Measurements from ENCODE around the gene SPTSSA.

Gene SPTSSA

DNA sequence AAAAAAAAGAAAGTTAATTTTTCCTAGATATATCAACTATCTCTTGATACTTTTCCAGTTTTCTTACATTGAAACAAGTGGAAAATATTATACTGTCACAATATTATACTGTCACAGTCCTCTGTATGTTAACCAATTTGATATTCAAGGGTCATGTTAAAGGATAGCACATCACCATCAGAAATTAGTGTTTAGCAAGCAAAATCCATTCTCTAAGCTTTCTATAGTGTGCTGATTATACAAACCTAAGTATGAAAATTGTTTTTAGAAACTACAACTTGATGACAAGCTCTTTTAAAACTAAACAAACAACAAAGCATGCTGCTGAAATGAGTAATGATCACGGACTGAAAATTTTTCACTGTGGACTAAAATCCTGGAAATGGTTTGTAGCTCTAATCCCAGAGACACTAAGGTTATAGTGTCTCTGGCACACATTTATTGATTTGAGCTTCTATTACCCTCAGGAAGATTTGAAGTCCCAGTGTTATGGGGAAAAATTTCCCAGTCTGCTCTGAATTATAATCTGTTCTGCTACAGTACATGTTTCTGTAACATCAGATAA lies 9.7 kb downstream of the SPTSSA start:
- Histone ChIP-seq H3K9ac (ENCODE audit: low read length) (no peak overlapping the region), H3K9me3 (ENCODE audit: insufficient read depth, low read length) (no peaks in the 10 kb centered on the region), H2AFZ (ENCODE audit: low read depth, low read length) (no peak overlapping the region), H3K27me3 (ENCODE audit: low read depth, low read length) (no peaks in the 10 kb centered on the region), H3K4me2 (ENCODE audit: low read length) (no peak overlapping the region), H3K27ac (ENCODE audit: low read length) (no peak overlapping the region), H4K20me1 (ENCODE audit: insufficient read depth, low read length) (peaks cover 11% of the 10 kb centered on the region; the same call in 1 of the 2 replicates), H3K4me1 (ENCODE audit: low read length) (no peaks in the 10 kb centered on the region), H3K79me2 (ENCODE audit: low read length) (peaks cover 69% of the 10 kb centered on the region), H3K36me3 (replicated peaks; ENCODE audit: low read depth, low read length) (peaks cover 17% of the 10 kb centered on the region), H3K4me3 (ENCODE audit: low read length) (no peak overlapping the region)
- no peak for TF ChIP-seq EZH2phosphoT487 (IDR thresholded peaks at IDR 0.05; ENCODE audit: low read depth)
- no peak for TF ChIP-seq CTCF (IDR thresholded peaks at IDR 0.05; ENCODE audit: low read depth, low read length)

GRCh38 chr14:34450958-34451357 lies 11.1 kb downstream of the SPTSSA start:
- Histone ChIP-seq H3K9ac (ENCODE audit: low read length) (no peak overlapping the region), H3K36me3 (replicated peaks; ENCODE audit: low read depth, low read length) (peaks cover 17% of the 10 kb centered on the region), H3K4me2 (ENCODE audit: low read length) (no peak overlapping the region), H3K9me3 (ENCODE audit: insufficient read depth, low read length) (no peaks in the 10 kb centered on the region), H3K4me1 (ENCODE audit: low read length) (no peaks in the 10 kb centered on the region), H4K20me1 (ENCODE audit: insufficient read depth, low read length) (peaks cover 11% of the 10 kb centered on the region; the same call in 1 of the 2 replicates), H2AFZ (ENCODE audit: low read depth, low read length) (no peak overlapping the region), H3K27me3 (ENCODE audit: low read depth, low read length) (no peaks in the 10 kb centered on the region), H3K27ac (ENCODE audit: low read length) (no peak overlapping the region), H3K4me3 (ENCODE audit: low read length) (no peak overlapping the region), H3K79me2 (ENCODE audit: low read length) (peaks cover 65% of the 10 kb centered on the region)
- TF ChIP-seq CTCF (IDR thresholded peaks at IDR 0.05; ENCODE audit: low read depth, low read length) (no peak), EZH2phosphoT487 (IDR thresholded peaks at IDR 0.05; ENCODE audit: low read depth) (no peak)

DNA sequence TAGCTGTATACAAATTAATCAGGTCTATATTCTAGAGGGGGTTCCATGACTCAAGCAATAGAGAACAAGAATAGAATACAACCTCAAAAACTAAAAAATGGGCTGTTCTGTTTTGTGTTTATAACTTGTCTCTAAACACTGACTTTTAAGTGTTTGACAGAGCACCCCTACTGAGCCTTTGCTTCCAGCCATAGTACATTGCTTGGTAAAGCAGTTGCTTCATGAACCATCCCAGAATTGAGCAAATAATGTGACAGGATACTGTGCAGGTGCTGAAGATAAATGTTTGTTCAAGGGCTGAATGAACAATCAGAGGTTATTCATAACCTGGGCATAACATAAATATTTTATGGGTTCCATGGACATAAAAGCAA lies 11.5 kb downstream of the SPTSSA start:
- Histone ChIP-seq H3K36me3 (replicated peaks; ENCODE audit: low read depth, low read length) (peaks cover 17% of the 10 kb centered on the region), H3K9me3 (ENCODE audit: insufficient read depth, low read length) (no peaks in the 10 kb centered on the region), H3K4me3 (ENCODE audit: low read length) (no peak overlapping the region), H2AFZ (ENCODE audit: low read depth, low read length) (no peak overlapping the region), H3K79me2 (ENCODE audit: low read length) (peaks cover 68% of the 10 kb centered on the region), H3K4me2 (ENCODE audit: low read length) (no peak overlapping the region), H3K27ac (ENCODE audit: low read length) (no peak overlapping the region), H3K4me1 (ENCODE audit: low read length) (no peaks in the 10 kb centered on the region), H3K27me3 (ENCODE audit: low read depth, low read length) (no peaks in the 10 kb centered on the region), H4K20me1 (ENCODE audit: insufficient read depth, low read length) (peaks cover 11% of the 10 kb centered on the region; the same call in 1 of the 2 replicates), H3K9ac (ENCODE audit: low read length) (no peak overlapping the region)
- TF ChIP-seq EZH2phosphoT487 (IDR thresholded peaks at IDR 0.05; ENCODE audit: low read depth), result no peak
- no peak for TF ChIP-seq CTCF (IDR thresholded peaks at IDR 0.05; ENCODE audit: low read depth, low read length)

- Histone ChIP-seq H3K9ac (ENCODE audit: low read length) (no peak overlapping the region), H3K27me3 (ENCODE audit: low read depth, low read length) (no peaks in the 10 kb centered on the region), H3K4me2 (ENCODE audit: low read length) (no peak overlapping the region), H3K27ac (ENCODE audit: low read length) (no peak overlapping the region), H4K20me1 (ENCODE audit: insufficient read depth, low read length) (peaks cover 11% of the 10 kb centered on the region; the same call in 1 of the 2 replicates), H3K36me3 (replicated peaks; ENCODE audit: low read depth, low read length) (peaks cover 17% of the 10 kb centered on the region), H3K9me3 (ENCODE audit: insufficient read depth, low read length) (no peaks in the 10 kb centered on the region), H2AFZ (ENCODE audit: low read depth, low read length) (no peak overlapping the region), H3K4me1 (ENCODE audit: low read length) (no peaks in the 10 kb centered on the region), H3K4me3 (ENCODE audit: low read length) (no peak overlapping the region), H3K79me2 (ENCODE audit: low read length) (peaks cover 65% of the 10 kb centered on the region)
- no peak for TF ChIP-seq CTCF (IDR thresholded peaks at IDR 0.05; ENCODE audit: low read depth, low read length)
- TF ChIP-seq EZH2phosphoT487 (IDR thresholded peaks at IDR 0.05; ENCODE audit: low read depth), result no peak
These were observed 12.1 kb downstream of the SPTSSA start for GRCh38 chr14:34449819-34450541.

Data from OCI-LY3 (cell line).